ENCODE results near the gene TRAFD1. TPM values are rescaled to one million over a fixed set of nuclear protein-coding genes. Genes with fewer than 3 reads are reported as not detected.
A peak's percentile ranks its signal among the peaks of the same experiment; 100 is the strongest.

Gene TRAFD1
- total and polyA plus RNA-seq, 9 of the 15 experiments (the other 6 are each of a cell fraction or from before 2014, with no cell fraction given), result 41.3 to 85.5 (median 54.5) TPM

- TF ChIP-seq E2F4 (CRISPR knock-in tag; IDR thresholded peaks at IDR 0.05; ENCODE audit: low read depth) (no peak), SIN3B (IDR thresholded peaks at IDR 0.05; ENCODE audit: low read depth) (no peak), NFXL1 (CRISPR knock-in tag; IDR thresholded peaks at IDR 0.05) (no peak), POLR2A (conservative IDR thresholded peaks at IDR 0.05) (0 out of 2 replicates have a peak, but pooled peaks have one; percentile 32), FIP1L1 (IDR thresholded peaks at IDR 0.05; ENCODE audit: low read depth, low read length, poor library complexity, severe bottlenecking) (no peak), ZNF316 (IDR thresholded peaks at IDR 0.05) (peak; percentile 74), DLX4 (CRISPR knock-in tag; IDR thresholded peaks at IDR 0.05) (no peak), MAFK (IDR thresholded peaks at IDR 0.05; ENCODE audit: low read length) (peak; percentile 59), DPF2 (IDR thresholded peaks at IDR 0.05) (0 out of 2 replicates have a peak, but pooled peaks have one; percentile 45), FOS (IDR thresholded peaks at IDR 0.05; ENCODE audit: extremely low read depth, insufficient read length) (peak; percentile 44), PKNOX1 (IDR thresholded peaks at IDR 0.05) (0 out of 2 replicates have a peak, but pooled peaks have one; percentile 21), JUN (IDR thresholded peaks at IDR 0.05; ENCODE audit: borderline replicate concordance, low read depth, low read length) (peak; percentile 94), JUN (CRISPR knock-in tag; IDR thresholded peaks at IDR 0.05; ENCODE audit: borderline replicate concordance) (no peak), ZNF551 (CRISPR knock-in tag; IDR thresholded peaks at IDR 0.05) (no peak), MAFG (tag; conservative IDR thresholded peaks at IDR 0.05) (peak; percentile 38; the same call in 1 of the 2 replicates)
Measured at GRCh38 chr12:112096667-112097066, 28.7 kb upstream of the TRAFD1 start (continued).
